Activated CD4-positive, alpha-beta T cell treated with anti-CD3 and anti-CD28 coated beads, Interleukin-2, amount 10 ng/mL, durations not matched to agents 7 days and 5 days (primary cell): ENCODE data around the gene TCF25. TPM values are rescaled to one million over a fixed set of nuclear protein-coding genes. Genes with fewer than 3 reads are reported as not detected.
"Not testable (repeated sequence)": the region's sequence is repeated elsewhere in the genome, so short reads cannot be mapped to it uniquely, and the experiment has no call there.

Experiments
- CTCF ChIA-PET: fragments of 350-600 bp; sonication (Branson Sonifier 250); formaldehyde crosslinking; loops from one replicate; lab custom pipeline; 2021; ENCODE audit warnings: antibody characterized with exemption; lab: Charles Lee
- POLR2A ChIA-PET: fragments of 350-600 bp; sonication (Branson Sonifier 250); formaldehyde crosslinking; loops from one replicate; lab custom pipeline; 2021; ENCODE audit warnings: antibody characterized with exemption; lab: Charles Lee
- DNase-seq: peaks from one replicate; pipeline ENCODE4 v3.0.0-alpha.2; 2020
- H3K27ac Mint-ChIP-seq: one replicate; pipeline ENCODE4 v1.8.0; 2021; ENCODE audit warnings: mild to moderate bottlenecking, moderate library complexity, mixed read lengths
- H3K27me3 Mint-ChIP-seq: one replicate; pipeline ENCODE4 v1.8.0; 2021; ENCODE audit warnings: mixed read lengths
- H3K36me3 Mint-ChIP-seq: one replicate; pipeline ENCODE4 v1.8.0; 2021; ENCODE audit warnings: low read depth, mixed read lengths
- H3K4me1 Mint-ChIP-seq: one replicate; pipeline ENCODE4 v1.8.0; 2021; ENCODE audit warnings: mixed read lengths
- H3K4me3 Mint-ChIP-seq: one replicate; pipeline ENCODE4 v1.8.0; 2021; ENCODE audit warnings: mild to moderate bottlenecking, moderate library complexity, mixed read lengths
- H3K9me3 Mint-ChIP-seq: one replicate; pipeline ENCODE4 v1.8.0; 2021; ENCODE audit warnings: mixed read lengths
- total RNA-seq, 2 experiments: library from RNA; stranded (reverse); gene quantifications; one replicate each; pipeline ENCODE4 v1.2.3, GENCODE V29; 2021

The TCF25 gene
- total RNA-seq, 2 experiments from 2014 or later, result 148 to 168 TPM

DNA sequence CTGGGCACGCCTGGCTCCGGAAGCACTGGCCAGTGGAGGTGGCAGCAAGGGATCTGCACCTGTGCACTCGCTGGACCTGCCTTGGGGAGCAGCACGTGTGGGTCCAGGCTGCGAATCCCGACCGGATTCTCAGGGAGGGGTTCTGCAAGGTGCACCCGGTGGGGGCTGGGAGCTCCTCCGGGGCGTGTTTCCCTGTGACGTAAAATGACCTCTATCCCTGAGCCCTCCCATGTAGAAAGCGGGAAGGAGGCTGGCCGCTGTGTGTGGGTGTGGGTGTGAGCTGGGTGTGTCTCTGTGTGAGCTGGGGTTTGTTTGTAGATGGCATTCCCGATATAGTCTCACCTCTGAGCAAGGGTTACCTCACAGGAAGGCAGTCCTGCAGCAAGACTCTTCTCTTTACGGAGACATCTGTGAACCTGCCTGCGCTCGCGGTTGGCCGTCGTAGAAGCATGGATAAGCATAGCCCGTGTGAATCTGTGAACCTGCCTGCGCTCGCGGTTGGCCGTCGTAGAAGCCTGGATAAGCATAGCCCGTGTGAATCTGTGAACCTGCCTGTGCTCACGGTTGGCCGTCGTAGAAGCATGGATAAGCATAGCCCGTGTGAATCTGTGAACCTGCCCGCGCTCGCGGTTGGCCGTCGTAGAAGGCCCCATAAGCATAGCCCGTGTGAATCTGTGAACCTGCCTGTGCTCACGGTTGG is 39.6 kb upstream of the TCF25 start:
- CTCF ChIA-PET, result interaction anchor here (1.4 kb wide), 1 partner anchor 27 kb away, joined by 4 read pairs; no protein-coding TSS in a partner anchor
- POLR2A ChIA-PET, result interaction anchor here (0.5 kb wide), 1 partner anchor 166 kb away, joined by 3 read pairs; no protein-coding TSS in a partner anchor
- DNase-seq, result not testable (repeated sequence)

DNA sequence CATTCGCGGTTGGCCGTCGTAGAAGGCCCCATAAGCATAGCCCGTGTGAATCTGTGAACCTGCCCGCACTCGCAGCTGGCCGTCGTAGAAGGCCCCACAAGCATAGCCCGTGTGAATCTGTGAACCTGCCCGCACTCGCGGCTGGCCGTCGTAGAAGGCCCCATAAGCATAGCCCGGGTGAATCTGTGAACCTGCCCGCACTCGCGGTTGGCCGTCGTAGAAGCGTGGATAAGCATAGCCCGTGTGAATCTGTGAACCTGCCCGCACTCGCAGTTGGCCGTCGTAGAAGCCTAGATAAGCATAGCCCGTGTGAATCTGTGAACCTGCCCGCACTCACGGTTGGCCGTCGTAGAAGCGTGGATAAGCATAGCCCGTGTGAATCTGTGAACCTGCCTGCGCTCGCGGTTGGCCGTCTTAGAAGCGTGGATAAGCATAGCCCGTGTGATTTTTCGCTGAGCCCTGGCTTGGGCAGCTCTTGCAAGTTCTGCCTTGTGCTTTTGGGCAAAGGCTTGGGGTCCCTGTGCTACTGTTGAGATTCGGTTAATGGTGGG is 38.5 kb upstream of the TCF25 start:
- Mint-ChIP-seq H3K4me1 (peaks cover 20% of the 10 kb centered on the region), H3K9me3 (peaks cover 19% of the 10 kb centered on the region)
- DNase-seq, H3K36me3 Mint-ChIP-seq, H3K4me3 Mint-ChIP-seq, H3K27ac Mint-ChIP-seq, POLR2A ChIA-PET, H3K27me3 Mint-ChIP-seq: not testable (repeated sequence)
- CTCF ChIA-PET, result interaction anchor here (1.0 kb wide), 1 partner anchor 134 kb away, joined by 3 read pairs; no protein-coding TSS in a partner anchor

More for the DNA sequence above, 39.6 kb upstream of the TCF25 start:
- H3K27me3 Mint-ChIP-seq, result peaks cover 15% of the 10 kb centered on the region
- H3K4me3 Mint-ChIP-seq, H3K27ac Mint-ChIP-seq, H3K36me3 Mint-ChIP-seq: not testable (repeated sequence)
- peaks cover 20% of the 10 kb centered on the region for H3K4me1 Mint-ChIP-seq
- H3K9me3 Mint-ChIP-seq, result peaks cover 19% of the 10 kb centered on the region

DNA sequence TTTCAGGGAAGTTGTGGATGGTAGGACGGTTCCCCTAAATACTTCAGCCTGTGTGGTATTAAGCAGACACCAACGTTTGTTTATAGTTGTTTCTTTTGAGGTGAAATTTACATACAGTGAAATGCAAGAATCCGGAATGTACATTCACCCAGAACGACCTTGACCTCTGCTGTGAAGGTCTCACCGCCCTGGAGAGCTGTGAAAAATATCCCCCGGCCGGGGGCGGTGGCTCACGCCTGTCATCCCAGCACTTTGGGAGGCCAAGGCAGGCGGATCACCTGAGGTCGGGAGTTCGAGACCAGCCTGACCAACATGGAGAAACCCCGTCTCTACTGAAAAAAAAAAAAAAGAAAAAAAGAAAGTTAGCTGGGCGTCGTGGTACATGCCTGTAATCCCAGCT is 36.9 kb upstream of the TCF25 start:
- CTCF ChIA-PET, result interaction anchor here (1.9 kb wide), 1 partner anchor 10 kb away, joined by 5 read pairs; no protein-coding TSS in a partner anchor
- not testable (repeated sequence) for H3K4me3 Mint-ChIP-seq
- H3K27ac Mint-ChIP-seq, result peak overlapping the region; percentile 25

DNA sequence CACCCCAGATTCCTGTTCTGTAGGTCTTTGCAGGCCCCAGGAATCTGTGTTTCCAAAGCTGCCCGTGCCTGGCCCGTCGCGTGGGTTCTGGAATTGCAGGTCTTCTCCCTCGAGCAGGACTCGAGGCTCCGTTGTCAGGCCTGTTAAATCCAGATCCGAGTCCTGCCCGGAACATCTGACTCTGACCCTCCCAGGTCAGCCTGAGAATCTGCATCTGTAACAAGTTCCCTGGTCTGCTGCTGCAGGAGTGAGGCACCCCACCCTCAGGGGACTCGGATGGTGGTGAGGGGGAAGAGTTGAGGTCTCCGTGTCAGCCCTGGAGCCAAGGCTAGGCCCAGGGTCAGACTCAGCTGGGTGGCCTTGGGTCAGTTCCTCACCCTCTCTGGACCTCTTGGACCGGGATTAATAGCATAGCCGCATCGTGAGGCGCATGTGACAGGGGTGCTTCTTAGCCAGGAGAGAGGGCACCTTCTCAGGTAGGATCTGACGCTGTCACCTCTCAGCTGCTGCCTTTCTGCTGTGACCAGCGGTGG is 36.3 kb upstream of the TCF25 start:
- peaks cover 2% of the 10 kb centered on the region for H3K27me3 Mint-ChIP-seq
- ChIA-PET CTCF (interaction anchor here (0.9 to 1.9 kb wide), 3 partner anchors 8 to 24 kb away, joined by 4 to 5 read pairs (median 5); partner anchors contain the start of gene SPIRE2), POLR2A (interaction anchor here (0.8 kb wide), 1 partner anchor 91 kb away, joined by 3 read pairs; no protein-coding TSS in a partner anchor)
- peak overlapping the region; percentile 93 for H3K27ac Mint-ChIP-seq
- peaks cover 19% of the 10 kb centered on the region for H3K9me3 Mint-ChIP-seq
- DNase-seq, result no peak
- H3K36me3 Mint-ChIP-seq, result no peaks in the 10 kb centered on the region
- H3K4me3 Mint-ChIP-seq, result peak overlapping the region; percentile 63
- H3K4me1 Mint-ChIP-seq, result peaks cover 24% of the 10 kb centered on the region

More for the DNA sequence above, 36.9 kb upstream of the TCF25 start:
- H3K4me1 Mint-ChIP-seq, result peaks cover 24% of the 10 kb centered on the region
- H3K9me3 Mint-ChIP-seq, result peaks cover 19% of the 10 kb centered on the region
- H3K27me3 Mint-ChIP-seq, DNase-seq, H3K36me3 Mint-ChIP-seq, POLR2A ChIA-PET: not testable (repeated sequence)

DNA sequence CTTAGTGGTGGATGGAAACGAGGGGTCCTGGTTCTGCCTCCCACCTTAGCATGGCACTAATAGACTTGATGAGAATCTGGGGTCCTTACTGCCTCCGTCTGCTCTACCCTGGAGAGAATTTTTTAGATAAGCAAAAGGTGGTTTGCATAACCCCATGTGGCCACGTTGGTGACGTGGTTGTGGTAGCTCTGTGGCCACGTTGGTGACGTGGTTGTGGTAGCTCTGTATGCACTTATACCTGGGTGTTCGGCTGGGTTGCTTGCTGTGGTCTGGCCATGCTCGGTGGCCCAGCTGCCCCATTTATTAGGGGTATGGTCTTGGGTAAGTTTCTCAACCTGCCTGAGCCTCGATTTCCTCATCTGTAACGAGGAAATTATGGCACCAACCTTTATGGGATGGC is 32.1 kb upstream of the TCF25 start:
- Mint-ChIP-seq H3K36me3 (no peaks in the 10 kb centered on the region), H3K4me3 (no peak overlapping the region), H3K9me3 (no peaks in the 10 kb centered on the region), H3K27me3 (peaks cover 8% of the 10 kb centered on the region), H3K27ac (no peak overlapping the region), H3K4me1 (peaks cover 32% of the 10 kb centered on the region)
- ChIA-PET CTCF (interaction anchor here (0.6 to 3.2 kb wide), 4 partner anchors 19 to 153 kb away, joined by 3 to 9 read pairs (median 5); partner anchors contain the start of gene SPATA2L), POLR2A (no interaction called here)
- peak; percentile 54 for DNase-seq

DNA sequence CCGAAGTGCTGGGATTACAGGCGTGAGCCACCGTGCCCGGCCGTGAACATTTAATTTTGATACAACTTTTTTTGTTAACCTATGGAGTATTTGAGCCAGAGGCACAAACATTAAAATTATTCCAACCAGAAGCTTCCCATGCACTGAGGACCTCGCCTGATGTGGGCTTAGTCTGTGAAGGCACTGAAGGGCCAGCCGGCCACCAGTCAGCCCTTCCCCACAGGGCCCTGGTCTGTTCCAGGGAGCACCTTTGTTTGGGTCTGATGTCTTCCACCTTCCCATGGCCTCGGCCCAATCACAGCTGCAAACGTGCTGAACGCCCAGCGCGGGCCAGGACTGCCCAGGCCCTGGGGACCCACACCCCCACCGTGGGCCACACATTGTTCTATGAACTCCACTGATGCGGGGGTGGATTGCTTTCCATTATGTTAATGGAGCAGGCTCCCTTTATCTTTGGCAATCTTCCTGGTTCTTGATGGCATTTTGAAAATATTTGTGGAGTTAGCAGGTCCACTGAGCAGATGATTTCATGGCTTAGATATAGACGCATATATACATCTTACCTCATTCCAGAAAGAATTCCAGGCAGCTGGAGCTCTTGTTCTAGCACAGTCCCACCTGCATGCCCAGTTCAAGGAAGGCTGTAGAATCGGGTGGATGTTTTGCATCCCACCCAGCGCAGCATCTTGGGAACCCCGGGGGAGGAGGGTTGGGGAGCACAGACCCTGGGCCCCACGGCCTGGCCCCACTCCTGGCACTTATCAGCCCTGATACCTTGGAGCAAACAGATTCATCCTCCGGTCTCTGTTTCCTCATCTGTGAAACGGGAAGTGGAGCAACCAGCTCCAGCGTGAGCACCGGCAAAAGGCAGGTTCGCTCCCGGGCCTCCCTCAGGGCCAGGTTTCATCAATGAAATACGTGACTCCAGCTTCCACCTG is 30.7 kb upstream of the TCF25 start:
- POLR2A ChIA-PET, result interaction anchor here (0.6 kb wide), 1 partner anchor 937 kb away, joined by 4 read pairs; no protein-coding TSS in a partner anchor
- CTCF ChIA-PET, result interaction anchor here (1.7 to 3.2 kb wide), 2 partner anchors 18 to 142 kb away, joined by 5 to 9 read pairs; partner anchors contain the start of gene SPATA2L

DNA sequence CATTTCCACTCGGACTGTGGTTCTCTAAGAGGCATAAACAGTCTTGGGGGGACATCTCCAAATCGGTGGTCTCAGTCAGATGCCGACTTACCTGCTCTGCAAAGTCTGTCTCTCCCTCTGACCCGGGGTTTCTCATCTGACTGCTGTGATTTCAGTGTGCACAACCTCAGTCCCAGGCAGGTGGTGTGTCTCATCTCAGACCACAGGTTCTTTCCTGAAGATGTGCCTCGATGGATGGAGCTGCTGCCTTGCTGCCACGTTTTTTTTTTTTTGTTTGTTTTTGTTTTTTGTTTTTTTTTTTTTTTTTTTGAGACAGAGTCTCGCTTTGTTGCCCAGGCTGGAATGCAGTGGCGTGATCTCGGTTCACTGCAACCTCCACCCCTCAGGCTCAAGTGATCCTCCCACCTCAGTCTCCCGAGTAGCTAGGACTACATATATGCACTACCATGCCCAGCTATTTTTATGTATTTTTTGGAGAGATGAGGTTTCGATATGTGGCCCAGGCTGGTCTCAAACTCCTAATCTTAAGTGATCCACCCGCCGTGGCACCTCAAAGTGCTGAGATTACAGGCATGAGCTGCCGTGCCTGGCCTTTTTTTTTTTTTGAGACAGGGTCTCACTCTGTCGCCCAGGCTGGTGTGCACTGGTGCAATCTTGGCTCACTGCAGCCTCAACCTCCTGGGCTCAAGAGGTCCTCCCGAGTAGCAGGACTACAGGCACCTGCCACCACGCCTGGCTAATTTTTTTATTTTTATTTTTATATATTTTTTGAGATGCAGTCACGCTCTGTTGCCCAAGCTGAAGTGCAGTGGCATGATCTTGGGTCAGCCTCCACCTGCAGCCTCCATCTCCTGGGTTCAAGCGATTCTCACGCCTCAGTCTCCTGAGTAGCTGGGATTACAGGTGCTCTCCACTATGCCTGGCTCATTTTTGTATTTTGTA is 29.7 kb upstream of the TCF25 start:
- peaks cover 16% of the 10 kb centered on the region for H3K4me1 Mint-ChIP-seq
- H3K27me3 Mint-ChIP-seq, result peaks cover 8% of the 10 kb centered on the region
- DNase-seq, result no peak
- no peaks in the 10 kb centered on the region for H3K9me3 Mint-ChIP-seq
- ChIA-PET POLR2A (interaction anchor here (0.6 kb wide), 1 partner anchor 938 kb away, joined by 4 read pairs; no protein-coding TSS in a partner anchor), CTCF (interaction anchor here (0.6 to 1.7 kb wide), 4 partner anchors 17 to 165 kb away, joined by 3 to 6 read pairs (median 4); no protein-coding TSS in a partner anchor)
- no peak overlapping the region for H3K4me3 Mint-ChIP-seq
- no peak overlapping the region for H3K27ac Mint-ChIP-seq
- H3K36me3 Mint-ChIP-seq, result no peaks in the 10 kb centered on the region

More for the DNA sequence above, 30.7 kb upstream of the TCF25 start:
- no peak for DNase-seq
- Mint-ChIP-seq H3K4me3 (no peak overlapping the region), H3K36me3 (no peaks in the 10 kb centered on the region), H3K4me1 (peaks cover 24% of the 10 kb centered on the region), H3K9me3 (no peaks in the 10 kb centered on the region), H3K27me3 (peaks cover 8% of the 10 kb centered on the region), H3K27ac (no peak overlapping the region)

DNA sequence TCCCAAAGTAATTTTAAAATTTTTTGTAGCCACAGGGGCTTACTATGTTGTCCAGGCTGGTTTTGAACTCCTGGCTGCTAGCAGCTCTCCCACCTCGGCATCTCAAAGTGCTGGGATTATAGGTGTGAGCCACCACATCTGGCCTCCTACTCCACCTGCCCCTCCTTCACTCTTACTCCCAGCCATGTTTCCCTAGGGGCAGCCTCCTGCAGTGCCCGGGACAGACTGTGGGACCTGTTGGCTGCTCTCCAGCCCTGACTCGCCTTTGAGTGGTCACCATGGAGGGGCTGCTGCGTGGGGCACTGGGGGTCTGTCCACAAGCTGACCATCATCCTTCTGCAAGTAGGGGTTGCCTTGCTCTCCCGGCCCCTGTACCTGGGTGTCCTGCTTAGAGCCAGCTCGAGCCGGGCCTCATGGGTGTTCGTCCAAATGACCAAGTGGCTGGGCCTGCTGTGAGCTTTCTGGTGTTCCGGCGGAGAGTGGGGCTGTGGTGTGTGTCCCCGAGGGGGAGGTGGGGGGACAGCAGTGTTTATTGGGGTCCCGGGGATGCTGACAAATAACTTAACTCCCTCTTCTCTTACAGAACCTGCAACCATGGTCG is 28.6 kb upstream of the TCF25 start:
- ChIA-PET CTCF (no interaction called here), POLR2A (no interaction called here)
- Mint-ChIP-seq H3K27ac (peak overlapping the region; percentile 36), H3K4me1 (peaks cover 12% of the 10 kb centered on the region), H3K27me3 (peaks cover 8% of the 10 kb centered on the region), H3K9me3 (no peaks in the 10 kb centered on the region), H3K36me3 (no peaks in the 10 kb centered on the region), H3K4me3 (no peak overlapping the region)
- no peak for DNase-seq

DNA sequence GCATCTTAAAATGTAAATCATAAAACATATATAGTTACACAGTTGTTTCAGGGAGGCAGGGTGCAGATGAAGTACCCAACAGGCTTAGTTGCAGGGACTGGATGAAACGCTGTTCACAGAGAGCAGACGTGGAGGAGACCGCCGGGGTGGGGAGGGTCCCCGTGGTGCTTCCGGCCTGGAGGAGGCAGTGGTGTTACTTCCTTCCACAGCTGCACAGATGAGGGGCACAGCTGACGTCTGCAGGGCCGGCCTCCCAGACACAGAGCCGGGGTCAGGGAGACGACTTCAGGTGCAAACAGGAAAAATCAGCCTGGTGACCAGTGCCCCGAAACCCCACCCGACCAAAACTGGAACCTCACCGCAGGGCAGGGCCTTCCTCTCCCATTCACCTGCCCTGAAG is 28.0 kb upstream of the TCF25 start:
- no peak overlapping the region for H3K4me3 Mint-ChIP-seq

DNA sequence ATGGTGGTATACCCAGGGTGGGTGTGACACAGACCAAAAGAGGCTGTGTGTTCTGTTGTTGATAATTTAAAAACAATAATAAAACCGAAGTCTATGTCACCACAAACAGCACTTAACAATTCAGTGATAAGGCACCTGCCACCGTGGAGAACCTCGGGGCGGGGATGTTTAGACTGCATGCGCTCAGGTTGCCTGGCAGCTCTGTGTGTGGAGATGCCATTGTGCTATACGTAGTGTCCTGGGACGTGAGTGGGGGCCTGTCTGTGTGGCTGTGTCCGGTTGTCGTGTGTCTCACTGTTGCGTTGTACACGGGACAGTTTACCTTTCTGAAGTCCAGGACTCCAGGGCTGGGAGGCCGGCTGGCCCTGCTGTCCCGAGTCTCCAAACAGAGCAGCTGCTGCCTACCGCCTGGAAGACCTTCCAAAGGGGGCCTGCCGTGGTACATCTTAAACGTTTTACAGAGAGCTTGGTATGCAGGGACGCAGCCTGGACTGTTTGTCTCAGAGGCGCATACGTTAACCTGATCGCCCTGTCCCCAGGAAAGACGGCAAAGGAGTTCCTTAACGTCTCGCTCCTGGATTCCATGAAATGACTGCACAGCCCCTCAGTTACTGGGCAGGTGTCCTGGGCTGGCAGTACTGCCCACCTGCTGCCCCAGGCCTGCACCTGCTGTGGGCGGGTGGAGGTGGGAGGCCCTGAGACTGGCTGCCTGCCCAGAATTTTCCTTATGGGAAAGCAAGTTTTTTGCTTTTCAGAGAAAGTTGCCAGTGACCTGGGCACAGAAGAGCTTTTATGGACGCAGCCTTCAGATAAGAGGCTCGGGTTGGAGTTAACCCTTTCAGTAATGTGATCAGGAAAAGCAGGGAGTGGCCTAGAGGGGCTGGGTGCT is 26.1 kb upstream of the TCF25 start:
- Mint-ChIP-seq H3K27ac (no peak overlapping the region), H3K36me3 (no peaks in the 10 kb centered on the region), H3K27me3 (peaks cover 4% of the 10 kb centered on the region), H3K4me1 (peaks cover 7% of the 10 kb centered on the region), H3K9me3 (no peaks in the 10 kb centered on the region), H3K4me3 (no peak overlapping the region)
- CTCF ChIA-PET, result interaction anchor here (1.1 to 1.2 kb wide), 2 partner anchors 14 to 141 kb away, joined by 3 read pairs; no protein-coding TSS in a partner anchor
- no peak for DNase-seq
- POLR2A ChIA-PET, result no interaction called here

More for the DNA sequence above, 28.0 kb upstream of the TCF25 start:
- Mint-ChIP-seq H3K9me3 (no peaks in the 10 kb centered on the region), H3K36me3 (no peaks in the 10 kb centered on the region), H3K4me1 (peaks cover 12% of the 10 kb centered on the region), H3K27me3 (peaks cover 8% of the 10 kb centered on the region), H3K27ac (peak overlapping the region; percentile 36)
- ChIA-PET POLR2A (interaction anchor here (0.7 kb wide), 1 partner anchor 13 kb away, joined by 4 read pairs; no protein-coding TSS in a partner anchor), CTCF (interaction anchor here (0.6 kb wide), 1 partner anchor 174 kb away, joined by 4 read pairs; no protein-coding TSS in a partner anchor)
- DNase-seq, result no peak
